Body of pancreas (tissue), 4 donors: ENCODE results near the gene KIAA1328. TPM values are rescaled to one million over a fixed set of nuclear protein-coding genes. Genes with fewer than 3 reads are reported as not detected.

Experiments used
- ATAC-seq: fragments of 150-250 bp; one replicate; pipeline ENCODE4 v1.9.1; 2016
- DNase-seq, 4 donors: peaks; one replicate each; pipeline ENCODE4 v3.0.0-alpha.2; 2019
- H3K27ac ChIP-seq, 4 donors: fragments of 200-600 bp; sonication (generic); 1 replicate in 3 of 4; 2 replicates in 1 of 4; pipeline versions ENCODE4 v1.5.1 to v1.6.1; 2016 to 2019; ENCODE audit warnings: mild to moderate bottlenecking in 1 of 4, mixed read lengths in 1 of 4, moderate library complexity in 1 of 4
- H3K27me3 ChIP-seq, 2 donors: fragments of 200-600 bp; sonication (generic); one replicate each; pipeline ENCODE4 v1.6.0; 2016; ENCODE audit warnings: mild to moderate bottlenecking in 1 of 2
- H3K36me3 ChIP-seq, 2 donors: fragments of 200-600 bp; sonication (generic); replicated peaks in 1 of 2; 2 replicates each; pipeline ENCODE4 v1.5.1; 2016; ENCODE audit warnings: low read depth in 2 of 2; ENCODE audit not compliant: insufficient read depth in 1 of 2
- H3K4me1 ChIP-seq: fragments of 200-600 bp; sonication (generic); one replicate; pipeline ENCODE4 v1.6.0; 2016
- H3K4me3 ChIP-seq, 2 donors: fragments of 200-600 bp; sonication (generic); 1 replicate in 1 of 2; 2 replicates in 1 of 2; pipeline ENCODE4 v1.5.1; 2016 to 2019
- H3K9me3 ChIP-seq, 3 donors: fragments of 200-600 bp; sonication (generic); 1 replicate in 2 of 3; 2 replicates in 1 of 3; pipeline ENCODE4 v1.5.1; 2016
- CTCF ChIP-seq, 7 experiments: fragments of 450-650 bp in 4 of 7; fragments of 200-600 bp in 3 of 7; sonication (generic) in 3 of 7; IDR thresholded peaks; one replicate each; pipeline ENCODE4 v1.5.1; 2016 to 2019; ENCODE audit warnings: antibody characterized with exemption in 7 of 7
- POLR2A ChIP-seq, 3 donors: fragments of 450-650 bp; IDR thresholded peaks; one replicate each; pipeline ENCODE4 v1.6.1; 2016; ENCODE audit warnings: antibody characterized with exemption in 3 of 3, mild to moderate bottlenecking in 2 of 3
- WGBS, 2 donors: methylation state at CpG; one replicate each; pipeline ENCODE4 v1.1.5; 2017; 5-methylcytosine and 5-hydroxymethylcytosine counted together
- intact Hi-C: fragments of 100-400 bp; cut with DNase I; formaldehyde crosslinking; loops from one replicate; pipeline ENCODE4 v1.15.1; 2023
- total RNA-seq, 2 donors: library from RNA; depleted of rRNA; stranded (reverse); fragments of >200 nt; gene quantifications; one replicate each; pipeline ENCODE4 v1.1.0, GENCODE V29; 2016

Gene KIAA1328
- total RNA-seq, 2 donors from 2014 or later, result 10.9 to 21.8 TPM

DNA sequence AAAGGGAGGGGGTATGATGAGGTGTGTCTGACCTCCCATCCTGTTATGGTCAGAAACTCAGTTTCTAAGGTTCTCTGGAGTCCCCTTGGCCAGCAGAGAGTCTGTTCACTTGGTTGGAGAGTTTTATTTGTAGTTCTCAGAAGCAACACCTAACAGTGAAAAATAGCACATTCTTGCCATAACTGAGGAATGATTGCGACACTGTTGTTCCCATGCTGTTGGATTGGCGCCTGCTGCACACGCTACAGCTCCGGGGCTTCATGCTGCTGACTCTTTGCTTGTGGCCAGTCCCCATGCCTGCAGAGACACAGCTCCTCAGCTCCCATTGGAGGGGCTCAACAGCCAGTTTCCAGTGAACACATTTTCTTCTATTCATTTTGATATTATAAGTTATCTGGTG is 42.2 kb upstream of the KIAA1328 start:
- peak; percentile 33 to 64 (median 62) for DNase-seq
- peak; percentile 94 for ATAC-seq
- Histone ChIP-seq H3K4me3 (no peak overlapping the region), H3K27ac (peak overlapping the region; percentile 53 to 66 (median 61)), H3K27me3 (no peaks in the 10 kb centered on the region), H3K4me1 (peaks cover 7% of the 10 kb centered on the region), H3K36me3 (no peaks in the 10 kb centered on the region), H3K9me3 (no peaks in the 10 kb centered on the region)
- intact Hi-C loops, result no loop called here
- WGBS, 2 donors, result 45 to 50% methylated on average over 4 of the region's 4 CpGs
- TF ChIP-seq POLR2A (IDR thresholded peaks at IDR 0.05) (no peak), CTCF (IDR thresholded peaks at IDR 0.05) (no peak)

GRCh38 chr18:36792634-36793283 is 36.2 kb upstream of the KIAA1328 start:
- Histone ChIP-seq H3K27ac (no peak overlapping the region), H3K27me3 (no peaks in the 10 kb centered on the region), H3K36me3 (peaks cover 0 to 5% of the 10 kb centered on the region in 2 donors), H3K4me3 (no peak overlapping the region), H3K9me3 (no peaks in the 10 kb centered on the region), H3K4me1 (no peaks in the 10 kb centered on the region)
- 95 to 97% methylated on average over 4 of the region's 4 CpGs for WGBS, 2 donors
- TF ChIP-seq POLR2A (IDR thresholded peaks at IDR 0.05) (no peak), CTCF (IDR thresholded peaks at IDR 0.05) (no peak)
- ATAC-seq, result no peak
- intact Hi-C loops, result no loop called here
- no peak for DNase-seq

DNA sequence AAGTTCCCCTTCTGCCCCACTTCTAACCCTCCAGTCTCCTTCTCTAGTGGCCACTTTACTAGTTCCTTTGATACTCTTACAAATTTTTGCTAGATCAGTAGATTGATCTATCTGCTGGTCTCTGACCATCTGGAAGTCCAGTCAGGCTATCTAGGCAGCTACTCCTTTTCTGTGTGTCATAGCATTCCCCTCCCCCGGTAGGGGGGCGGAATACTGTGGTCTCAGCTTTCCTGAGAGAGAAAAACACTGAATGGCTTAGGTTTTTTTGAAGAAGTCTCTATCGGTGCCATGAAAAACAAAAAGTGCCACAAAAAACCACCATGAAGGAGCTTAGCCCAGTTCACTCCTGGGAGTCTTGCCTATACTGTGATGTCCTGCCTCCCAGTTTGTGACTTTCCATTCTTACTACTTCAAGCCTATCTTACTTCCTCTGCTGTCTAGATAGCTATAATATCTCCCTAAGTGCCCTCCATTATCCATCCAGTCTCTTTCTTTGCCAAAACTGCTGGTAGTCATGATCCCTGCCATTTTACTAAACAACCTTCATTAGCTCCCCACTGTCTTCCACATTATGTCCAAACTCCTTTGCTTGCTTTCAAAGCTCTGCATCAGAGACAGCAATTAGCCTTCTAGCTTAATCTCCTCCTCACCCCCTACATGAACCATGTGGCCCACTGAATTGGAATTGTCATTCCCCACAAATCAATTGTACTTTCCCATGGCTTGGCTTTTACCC is 30.0 kb upstream of the KIAA1328 start:
- ATAC-seq (no peak), DNase-seq (no peak)
- intact Hi-C loops, result no loop called here
- TF ChIP-seq POLR2A (IDR thresholded peaks at IDR 0.05), result no peak
- no peak for TF ChIP-seq CTCF (IDR thresholded peaks at IDR 0.05)
- H3K27ac ChIP-seq, result no peak overlapping the region
- peaks cover 0 to 12% of the 10 kb centered on the region in 2 donors for H3K36me3 ChIP-seq
- H3K9me3 ChIP-seq, result no peaks in the 10 kb centered on the region
- H3K27me3 ChIP-seq, result no peaks in the 10 kb centered on the region
- 92 to 94% methylated on average over 3 of the region's 3 CpGs for WGBS, 2 donors
- H3K4me1 ChIP-seq, result no peaks in the 10 kb centered on the region
- H3K4me3 ChIP-seq, result no peak overlapping the region

- WGBS, 2 donors, result 91 to 96% methylated on average over 2 of the region's 2 CpGs
- intact Hi-C loops, result loop anchor here (5.0 kb wide), 1 partner anchor 113 kb away; no protein-coding TSS in a partner anchor
- Histone ChIP-seq H3K27me3 (no peaks in the 10 kb centered on the region), H3K4me1 (peaks cover 4% of the 10 kb centered on the region), H3K4me3 (no peak overlapping the region), H3K9me3 (no peaks in the 10 kb centered on the region), H3K36me3 (peaks cover 0 to 13% of the 10 kb centered on the region in 2 donors), H3K27ac (no peak overlapping the region)
- DNase-seq, result no peak
- no peak for TF ChIP-seq CTCF (IDR thresholded peaks at IDR 0.05)
- no peak for TF ChIP-seq POLR2A (IDR thresholded peaks at IDR 0.05)
- no peak for ATAC-seq
Observed at GRCh38 chr18:36805105-36805504, 23.8 kb upstream of the KIAA1328 start.
